HepG2 (cell line): ENCODE data around the gene SALL4. TPM values are rescaled to one million over a fixed set of nuclear protein-coding genes. Genes with fewer than 3 reads are reported as not detected.

ENCODE experiments used
- BCL6 ChIP-seq: IDR thresholded peaks from 2 replicates; pipeline ENCODE4 v1.6.1; 2016; ENCODE audit warnings: missing genetic modification reagents, missing compliant biosample characterization
- CCDC6 ChIP-seq: sonication (generic); formaldehyde crosslinking; IDR thresholded peaks from 2 replicates; pipeline ENCODE4 v1.8.1; 2022; ENCODE audit warnings: mild to moderate bottlenecking, missing genetic modification reagents, moderate library complexity
- GPN1 ChIP-seq: sonication (generic); formaldehyde crosslinking; IDR thresholded peaks from 2 replicates; pipeline ENCODE4 v1.5.1; 2020; ENCODE audit warnings: missing genetic modification reagents, borderline replicate concordance
- HNF1B ChIP-seq: sonication (generic); formaldehyde crosslinking; IDR thresholded peaks from 2 replicates; pipeline ENCODE4 v1.5.1; 2020; ENCODE audit warnings: mild to moderate bottlenecking, moderate library complexity, missing genetic modification reagents
- KDM5A ChIP-seq: fragments of 200-600 bp; sonication (generic); IDR thresholded peaks from 2 replicates; pipeline ENCODE4 v1.7.0; 2018; ENCODE audit warnings: antibody characterized with exemption, mild to moderate bottlenecking, low read length, borderline replicate concordance
- MED1 ChIP-seq: sonication (generic); formaldehyde crosslinking; IDR thresholded peaks from 2 replicates; pipeline ENCODE4 v1.4.0; 2020; ENCODE audit warnings: missing genetic modification reagents
- NCOR1 ChIP-seq: fragments of 200-600 bp; sonication (generic); IDR thresholded peaks from 2 replicates; pipeline ENCODE4 v1.7.0; 2017; ENCODE audit warnings: antibody characterized with exemption, low read length, borderline replicate concordance
- NFATC3 ChIP-seq: sonication (generic); formaldehyde crosslinking; IDR thresholded peaks from 2 replicates; pipeline ENCODE4 v1.5.1; 2020; ENCODE audit warnings: mild to moderate bottlenecking, missing genetic modification reagents
- NPAS2 ChIP-seq: sonication (generic); formaldehyde crosslinking; IDR thresholded peaks from 2 replicates; pipeline ENCODE4 v1.8.0; 2022; ENCODE audit warnings: mild to moderate bottlenecking, missing genetic modification reagents, borderline replicate concordance
- PCBP2 ChIP-seq: fragments of 200-400 bp; formaldehyde crosslinking; optimal IDR thresholded peaks from 2 replicates; pipeline ENCODE3; 2018; ENCODE audit warnings: low read length, low read depth; ENCODE audit not compliant: poor library complexity, severe bottlenecking
- PLSCR1 ChIP-seq: sonication (generic); formaldehyde crosslinking; IDR thresholded peaks from 2 replicates; pipeline ENCODE4 v1.5.0; 2020; ENCODE audit warnings: missing genetic modification reagents, mild to moderate bottlenecking, borderline replicate concordance
- PRPF4 ChIP-seq: fragments of 200-400 bp; formaldehyde crosslinking; IDR thresholded peaks from 2 replicates; pipeline ENCODE4 v1.6.1; 2016; ENCODE audit warnings: low read length, low read depth; ENCODE audit not compliant: poor library complexity, severe bottlenecking
- PTBP1 ChIP-seq: fragments of 200-400 bp; formaldehyde crosslinking; IDR thresholded peaks from 2 replicates; pipeline ENCODE4 v1.6.1; 2018; ENCODE audit warnings: low read length, low read depth; ENCODE audit not compliant: poor library complexity, severe bottlenecking
- RXRA ChIP-seq: sonication (generic); formaldehyde crosslinking; IDR thresholded peaks from 2 replicates; pipeline ENCODE4 v1.5.1; 2020; ENCODE audit warnings: missing genetic modification reagents
- SRF ChIP-seq: IDR thresholded peaks from 2 replicates; pipeline ENCODE4 v1.6.1; 2011; ENCODE audit warnings: mild to moderate bottlenecking, low read depth, low read length, moderate library complexity
- STAT6 ChIP-seq: sonication (generic); formaldehyde crosslinking; IDR thresholded peaks from 2 replicates; pipeline ENCODE4 v1.4.0; 2020; ENCODE audit warnings: missing genetic modification reagents, mild to moderate bottlenecking, borderline replicate concordance
- TRIM24 ChIP-seq: sonication (generic); formaldehyde crosslinking; IDR thresholded peaks from 2 replicates; pipeline ENCODE4 v1.8.0; 2022; ENCODE audit warnings: mild to moderate bottlenecking, missing genetic modification reagents
- ZBTB2 ChIP-seq: sonication (generic); formaldehyde crosslinking; IDR thresholded peaks from 2 replicates; pipeline ENCODE4 v1.8.0; 2022; ENCODE audit warnings: low read depth, missing genetic modification reagents
- ZNF335 ChIP-seq: sonication (generic); formaldehyde crosslinking; IDR thresholded peaks from 2 replicates; pipeline ENCODE4 v1.4.0; 2020; ENCODE audit warnings: missing genetic modification reagents
- ZNF382 ChIP-seq: sonication (generic); formaldehyde crosslinking; IDR thresholded peaks from 2 replicates; pipeline ENCODE4 v1.5.0; 2020; ENCODE audit warnings: missing genetic modification reagents, mild to moderate bottlenecking, borderline replicate concordance
- ZNF737 ChIP-seq: sonication (generic); formaldehyde crosslinking; IDR thresholded peaks from 2 replicates; pipeline ENCODE4 v1.5.0; 2020; ENCODE audit warnings: missing genetic modification reagents, mild to moderate bottlenecking, borderline replicate concordance
- ZNF772 ChIP-seq: sonication (generic); formaldehyde crosslinking; IDR thresholded peaks from 2 replicates; pipeline ENCODE4 v1.5.0; 2020; ENCODE audit warnings: mild to moderate bottlenecking, missing genetic modification reagents
- polyA plus RNA-seq, 8 experiments: library from polyadenylated mRNA; depleted of rRNA in 3 of 8; stranded (reverse) in 7 of 8; unstranded in 1 of 8; fragments of >200 nt; fragmentation: Illumina TruSeq in 4 of 8; extraction: Trizol in 4 of 8; gene quantifications; 2 replicates each; pipeline versions ENCODE4 v1.2.1 to v1.2.3, GENCODE V29; 2011 to 2016; ENCODE audit warnings: low read depth in 4 of 8, missing spikeins in 1 of 8, mixed read lengths in 1 of 8; ENCODE audit not compliant: insufficient read depth in 1 of 8
- total RNA-seq, 5 experiments: library from RNA; depleted of rRNA; stranded (reverse); fragments of >200 nt; fragmentation: Illumina TruSeq; extraction: Trizol; gene quantifications; 2 replicates each; pipeline ENCODE4 v1.2.3, GENCODE V29; 2016; ENCODE audit warnings: low read depth in 1 of 5

SALL4 gene
- total and polyA plus RNA-seq, 2 of the 13 experiments (the other 11 are each of a cell fraction or from before 2014, with no cell fraction given): 0.33 to 1.8 TPM

GRCh38 chr20:51750037-51750769 lies 52.1 kb downstream of the SALL4 start (continued):
- TF ChIP-seq PTBP1 (peak; percentile 37), ZNF737 (CRISPR knock-in tag) (no peak), MED1 (CRISPR knock-in tag) (peak; percentile 96), BCL6 (CRISPR knock-in tag) (peak; percentile 88), ZNF335 (CRISPR knock-in tag) (0 out of 2 replicates have a peak, but pooled peaks have one; percentile 46), TRIM24 (CRISPR knock-in tag) (no peak), STAT6 (no peak), ZNF382 (CRISPR knock-in tag) (no peak), PCBP2 (no peak), SRF (no peak), PLSCR1 (CRISPR knock-in tag) (no peak), ZNF772 (CRISPR knock-in tag) (no peak), CCDC6 (CRISPR knock-in tag) (no peak), NPAS2 (CRISPR knock-in tag) (no peak), ZBTB2 (no peak), NFATC3 (CRISPR knock-in tag) (no peak), HNF1B (CRISPR knock-in tag) (peak; percentile 92), RXRA (CRISPR knock-in tag) (peak; percentile 97), GPN1 (CRISPR knock-in tag) (no peak), NCOR1 (no peak; the same call in 1 of the 2 replicates), PRPF4 (peak; percentile 52), KDM5A (no peak)
